Activated effector memory CD4-positive, alpha-beta T cell treated with Interleukin-2 at 50 U/mL for 16 hours (primary cell): Measurements from ENCODE around the gene CYP24A1.

Source experiments
- DNase-seq: peaks from one replicate; pipeline ENCODE4 v3.0.0-alpha.2; 2020

Gene CYP24A1

GRCh38 chr20:54172856-54173652 is 732 bp downstream of the CYP24A1 start:
- DNase-seq: no peak

GRCh38 chr20:54172532-54172855 is 1.3 kb downstream of the CYP24A1 start:
- no peak for DNase-seq

- DNase-seq: no peak
Measured at GRCh38 chr20:54170963-54171362, 2.8 kb downstream of the CYP24A1 start.

GRCh38 chr20:54170026-54170471 is 3.7 kb downstream of the CYP24A1 start:
- no peak for DNase-seq

GRCh38 chr20:54168961-54169862 is 4.6 kb downstream of the CYP24A1 start:
- no peak for DNase-seq

- DNase-seq: no peak
Measured at GRCh38 chr20:54167909-54168872, 5.6 kb downstream of the CYP24A1 start.

- DNase-seq: no peak
Measured at GRCh38 chr20:54166987-54167662, 6.7 kb downstream of the CYP24A1 start.

- no peak for DNase-seq
Measured at GRCh38 chr20:54165803-54166202, 8.0 kb downstream of the CYP24A1 start.

- DNase-seq: no peak
Measured at GRCh38 chr20:54165014-54165413, 8.8 kb downstream of the CYP24A1 start.

GRCh38 chr20:54163402-54163801 is 10.4 kb downstream of the CYP24A1 start:
- DNase-seq: no peak

GRCh38 chr20:54162378-54163009 is 11.3 kb downstream of the CYP24A1 start:
- no peak for DNase-seq

- DNase-seq: no peak
Measured at GRCh38 chr20:54161821-54162149, 12.0 kb downstream of the CYP24A1 start.

GRCh38 chr20:54161008-54161820 is 12.6 kb downstream of the CYP24A1 start:
- DNase-seq: no peak

- DNase-seq: no peak
Measured at GRCh38 chr20:54160065-54161007, 13.4 kb downstream of the CYP24A1 start.

- DNase-seq: no peak
Measured at GRCh38 chr20:54158856-54159418, 14.8 kb downstream of the CYP24A1 start.

GRCh38 chr20:54158226-54158625 is 15.6 kb downstream of the CYP24A1 start:
- DNase-seq: no peak

- no peak for DNase-seq
Measured at GRCh38 chr20:54156981-54157835, 16.6 kb downstream of the CYP24A1 start.

GRCh38 chr20:54156522-54156921 is 17.3 kb downstream of the CYP24A1 start:
- no peak for DNase-seq
